ENCODE data around the gene CACNA1G. TPM values are rescaled to one million over a fixed set of nuclear protein-coding genes. Genes with fewer than 3 reads are reported as not detected.

CACNA1G gene
- total RNA-seq, 1 experiment from 2014 or later, result 0.04 TPM

DNA sequence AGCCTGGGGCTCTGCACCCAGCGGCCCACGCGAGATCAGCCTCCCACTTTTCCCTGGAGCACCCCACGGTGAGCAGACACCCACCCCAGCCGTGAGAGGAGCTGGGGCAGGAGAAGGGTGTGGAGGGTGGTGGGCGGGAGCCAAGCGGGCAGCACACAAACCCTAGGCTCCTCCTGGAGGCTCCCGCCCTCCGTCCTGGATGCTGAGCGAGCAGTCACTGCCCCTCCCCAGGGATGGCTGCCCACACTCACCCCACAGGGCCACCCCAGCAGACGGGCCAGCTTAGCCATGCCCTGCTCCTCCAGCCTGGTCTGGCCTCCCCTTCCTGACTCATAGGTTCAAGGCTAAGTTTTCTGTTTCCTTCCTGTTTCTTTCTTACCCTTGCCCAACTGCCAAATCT lies 58.4 kb downstream of the CACNA1G start:
- Histone ChIP-seq H3K4me1 (ENCODE audit: insufficient read depth, low read length) (peaks cover 3% of the 10 kb centered on the region; the same call in 1 of the 2 replicates), H3K9me2 (replicated peaks; ENCODE audit: low read length) (no peaks in the 10 kb centered on the region), H4K20me1 (ENCODE audit: low read length) (no peaks in the 10 kb centered on the region), H3K4me3 (ENCODE audit: low read length) (no peak overlapping the region), H3K27me3 (ENCODE audit: low read length) (no peaks in the 10 kb centered on the region), H3K27ac (ENCODE audit: low read length) (no peak overlapping the region), H3K36me3 (ENCODE audit: low read depth, low read length) (no peaks in the 10 kb centered on the region), H3K79me2 (ENCODE audit: low read length) (no peaks in the 10 kb centered on the region), H3F3A (ENCODE audit: low read length, unreplicated experiment) (no peaks in the 10 kb centered on the region), H3K9ac (ENCODE audit: low read length) (no peak overlapping the region), H3K4me2 (ENCODE audit: low read length) (no peak overlapping the region), H2AFZ (ENCODE audit: low read length) (no peak overlapping the region), H3K9me3 (ENCODE audit: low read length) (no peaks in the 10 kb centered on the region)
- DNase-seq, result no peak
- no TSS peak for BruUV-seq (replicated peaks)
- CTCF ChIA-PET, result no interaction called here
- ATAC-seq, result no peak; the same call in none of the 2 replicates
- intact Hi-C loops (cut with micrococcal nuclease), result no loop called here
- TF ChIP-seq EZH2phosphoT487 (IDR thresholded peaks at IDR 0.05; ENCODE audit: borderline replicate concordance, low read length), result no peak
- TF ChIP-seq EZH2 (IDR thresholded peaks at IDR 0.05; ENCODE audit: low read length, unreplicated experiment), result no peak
- TF ChIP-seq, protein P1, sequence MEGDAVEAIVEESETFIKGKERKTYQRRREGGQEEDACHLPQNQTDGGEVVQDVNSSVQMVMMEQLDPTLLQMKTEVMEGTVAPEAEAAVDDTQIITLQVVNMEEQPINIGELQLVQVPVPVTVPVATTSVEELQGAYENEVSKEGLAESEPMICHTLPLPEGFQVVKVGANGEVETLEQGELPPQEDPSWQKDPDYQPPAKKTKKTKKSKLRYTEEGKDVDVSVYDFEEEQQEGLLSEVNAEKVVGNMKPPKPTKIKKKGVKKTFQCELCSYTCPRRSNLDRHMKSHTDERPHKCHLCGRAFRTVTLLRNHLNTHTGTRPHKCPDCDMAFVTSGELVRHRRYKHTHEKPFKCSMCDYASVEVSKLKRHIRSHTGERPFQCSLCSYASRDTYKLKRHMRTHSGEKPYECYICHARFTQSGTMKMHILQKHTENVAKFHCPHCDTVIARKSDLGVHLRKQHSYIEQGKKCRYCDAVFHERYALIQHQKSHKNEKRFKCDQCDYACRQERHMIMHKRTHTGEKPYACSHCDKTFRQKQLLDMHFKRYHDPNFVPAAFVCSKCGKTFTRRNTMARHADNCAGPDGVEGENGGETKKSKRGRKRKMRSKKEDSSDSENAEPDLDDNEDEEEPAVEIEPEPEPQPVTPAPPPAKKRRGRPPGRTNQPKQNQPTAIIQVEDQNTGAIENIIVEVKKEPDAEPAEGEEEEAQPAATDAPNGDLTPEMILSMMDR (conservative IDR thresholded peaks at IDR 0.05; ENCODE audit: low read depth, low read length), result no peak
- POLR2A ChIA-PET (ENCODE audit: unreplicated experiment), result interaction anchor here (0.6 kb wide), 1 partner anchor 58 kb away, joined by 9 read pairs; the partner anchor contains the start of gene CACNA1G

- peaks cover 3% of the 10 kb centered on the region; the same call in 1 of the 2 replicates for H3K4me1 ChIP-seq (ENCODE audit: insufficient read depth, low read length)
- H4K20me1 ChIP-seq (ENCODE audit: low read length), result no peaks in the 10 kb centered on the region
- H3K27me3 ChIP-seq (ENCODE audit: low read length), result no peaks in the 10 kb centered on the region
- no peak overlapping the region for H3K9ac ChIP-seq (ENCODE audit: low read length)
- ATAC-seq (no peak), DNase-seq (no peak)
- no peak overlapping the region for H2AFZ ChIP-seq (ENCODE audit: low read length)
- no peaks in the 10 kb centered on the region for H3K36me3 ChIP-seq (ENCODE audit: low read depth, low read length)
- H3K27ac ChIP-seq (ENCODE audit: low read length), result no peak overlapping the region
- no peaks in the 10 kb centered on the region for H3K9me3 ChIP-seq (ENCODE audit: low read length)
- no peak overlapping the region for H3K4me2 ChIP-seq (ENCODE audit: low read length)
- no peak for TF ChIP-seq EZH2phosphoT487 (IDR thresholded peaks at IDR 0.05; ENCODE audit: borderline replicate concordance, low read length)
- TF ChIP-seq, protein P1 (conservative IDR thresholded peaks at IDR 0.05; ENCODE audit: low read depth, low read length), result no peak
- no peak for TF ChIP-seq EZH2 (IDR thresholded peaks at IDR 0.05; ENCODE audit: low read length, unreplicated experiment)
- no TSS peak for BruUV-seq (replicated peaks)
- H3K9me2 ChIP-seq (replicated peaks; ENCODE audit: low read length), result no peaks in the 10 kb centered on the region
- POLR2A ChIA-PET (ENCODE audit: unreplicated experiment), result no interaction called here
- H3F3A ChIP-seq (ENCODE audit: low read length, unreplicated experiment), result no peaks in the 10 kb centered on the region
- no peaks in the 10 kb centered on the region for H3K79me2 ChIP-seq (ENCODE audit: low read length)
- CTCF ChIA-PET, result no interaction called here
- intact Hi-C loops (cut with micrococcal nuclease), result no loop called here
- H3K4me3 ChIP-seq (ENCODE audit: low read length), result no peak overlapping the region
Observed at GRCh38 chr17:50619489-50619888, 59.0 kb downstream of the CACNA1G start.

GRCh38 chr17:50620237-50620636 lies 59.7 kb downstream of the CACNA1G start:
- CTCF ChIA-PET, result no interaction called here

More at GRCh38 chr17:50620237-50620636, 59.7 kb downstream of the CACNA1G start:
- peaks cover 3% of the 10 kb centered on the region; the same call in 1 of the 2 replicates for H3K4me1 ChIP-seq (ENCODE audit: insufficient read depth, low read length)
- intact Hi-C loops (cut with micrococcal nuclease), result no loop called here
- TF ChIP-seq EZH2 (IDR thresholded peaks at IDR 0.05; ENCODE audit: low read length, unreplicated experiment), result no peak
- TF ChIP-seq, protein P1 (conservative IDR thresholded peaks at IDR 0.05; ENCODE audit: low read depth, low read length), result no peak
- no peak for TF ChIP-seq EZH2phosphoT487 (IDR thresholded peaks at IDR 0.05; ENCODE audit: borderline replicate concordance, low read length)
- no peaks in the 10 kb centered on the region for H3K79me2 ChIP-seq (ENCODE audit: low read length)
- H3K27me3 ChIP-seq (ENCODE audit: low read length), result no peaks in the 10 kb centered on the region
- no peak for DNase-seq
- H3K9me2 ChIP-seq (replicated peaks; ENCODE audit: low read length), result no peaks in the 10 kb centered on the region
- POLR2A ChIA-PET (ENCODE audit: unreplicated experiment), result no interaction called here
- no peak overlapping the region for H3K4me3 ChIP-seq (ENCODE audit: low read length)
- ATAC-seq, result no peak
- no peaks in the 10 kb centered on the region for H4K20me1 ChIP-seq (ENCODE audit: low read length)
- H3K4me2 ChIP-seq (ENCODE audit: low read length), result no peak overlapping the region
- no peak overlapping the region for H3K27ac ChIP-seq (ENCODE audit: low read length)
- no peaks in the 10 kb centered on the region for H3F3A ChIP-seq (ENCODE audit: low read length, unreplicated experiment)
- H3K9me3 ChIP-seq (ENCODE audit: low read length), result no peaks in the 10 kb centered on the region
- no peak overlapping the region for H2AFZ ChIP-seq (ENCODE audit: low read length)
- BruUV-seq (replicated peaks), result no TSS peak
- no peaks in the 10 kb centered on the region for H3K36me3 ChIP-seq (ENCODE audit: low read depth, low read length)
- H3K9ac ChIP-seq (ENCODE audit: low read length), result no peak overlapping the region

All from PC-3 (cell line).